ENCODE results near the gene RDH5. TPM values are rescaled to one million over a fixed set of nuclear protein-coding genes. Genes with fewer than 3 reads are reported as not detected.

RDH5 gene, protein sequence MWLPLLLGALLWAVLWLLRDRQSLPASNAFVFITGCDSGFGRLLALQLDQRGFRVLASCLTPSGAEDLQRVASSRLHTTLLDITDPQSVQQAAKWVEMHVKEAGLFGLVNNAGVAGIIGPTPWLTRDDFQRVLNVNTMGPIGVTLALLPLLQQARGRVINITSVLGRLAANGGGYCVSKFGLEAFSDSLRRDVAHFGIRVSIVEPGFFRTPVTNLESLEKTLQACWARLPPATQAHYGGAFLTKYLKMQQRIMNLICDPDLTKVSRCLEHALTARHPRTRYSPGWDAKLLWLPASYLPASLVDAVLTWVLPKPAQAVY
- 2.5 TPM for polyA plus RNA-seq (2013, experiment 1 of 2)
- polyA plus RNA-seq (2013, experiment 2 of 2), result 2.0 TPM

DNA sequence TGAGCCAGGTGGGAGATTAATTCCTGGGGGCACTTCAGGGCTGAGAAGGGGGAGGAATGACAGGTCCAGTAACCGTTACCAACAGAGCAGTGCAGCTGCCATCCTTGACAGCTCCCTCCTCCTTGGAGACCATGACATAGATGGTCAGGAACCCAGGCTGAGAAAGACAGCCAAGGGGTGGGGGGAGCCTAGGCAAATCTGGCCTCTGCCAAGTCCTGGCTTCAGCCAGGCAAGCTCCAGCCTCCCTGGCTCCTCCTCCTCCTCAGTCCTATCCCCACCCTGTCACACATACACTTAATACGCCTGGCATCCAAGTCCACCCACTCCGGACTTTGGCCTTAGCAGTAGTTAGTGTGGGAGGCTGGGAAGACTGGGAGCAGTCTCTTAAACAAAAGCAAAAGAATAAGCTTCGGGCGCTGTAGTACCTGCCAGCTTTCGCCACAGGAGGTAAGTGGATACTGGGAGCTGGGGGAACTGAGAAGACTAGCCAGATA is at the start of gene RDH5:
Gene RDH5, plus strand, starts transcription at position 323 of the 494 bp plus-strand sequence. CDS start 792 bp downstream, outside the sequence.
- Histone ChIP-seq H4K8ac (ENCODE audit: low read depth, low read length) (no peak within 1 kb of the TSS), H3K36me3 (ENCODE audit: control insufficient read depth, insufficient read depth, low read length) (peaks cover 5% of the 10 kb centered on the region), H3K4ac (ENCODE audit: low read depth, low read length) (no peak within 1 kb of the TSS), H3K4me3 (ENCODE audit: low read length) (no peak within 1 kb of the TSS), H3K18ac (ENCODE audit: low read length) (no peak within 1 kb of the TSS), H3K23ac (ENCODE audit: low read length) (no peak within 1 kb of the TSS), H3K56ac (ENCODE audit: low read length) (no peak within 1 kb of the TSS), H3K9ac (ENCODE audit: low read length) (no peak within 1 kb of the TSS), H4K5ac (ENCODE audit: low read length) (no peak within 1 kb of the TSS), H3K4me1 (ENCODE audit: control insufficient read depth, low read depth, low read length) (peaks cover 17% of the 10 kb centered on the region), H3K79me1 (ENCODE audit: low read length) (no peaks in the 10 kb centered on the region), H2BK15ac (replicated peaks; ENCODE audit: low read depth) (no peak within 1 kb of the TSS), H2AK5ac (ENCODE audit: low read length) (no peak within 1 kb of the TSS), H3K27me3 (ENCODE audit: insufficient read depth, low read length, poor library complexity) (no peaks in the 10 kb centered on the region), H2BK5ac (ENCODE audit: low read length) (no peak within 1 kb of the TSS), H3K79me2 (ENCODE audit: control insufficient read depth, insufficient read depth, low read length) (no peaks in the 10 kb centered on the region), H2BK120ac (ENCODE audit: low read depth, low read length) (no peak within 1 kb of the TSS), H3K27ac (ENCODE audit: low read depth, low read length) (no peak within 1 kb of the TSS), H3K4me2 (ENCODE audit: low read length) (no peak within 1 kb of the TSS)
- no peak for DNase-seq
- WGBS (ENCODE audit: extremely low coverage, insufficient coverage, low lambda C conversion rate), result no CpG with 5 or more reads among the region's 6 CpGs

- Histone ChIP-seq H2BK5ac (ENCODE audit: low read length) (no peak overlapping the region), H3K4me2 (ENCODE audit: low read length) (no peak overlapping the region), H3K56ac (ENCODE audit: low read length) (no peak overlapping the region), H3K27me3 (ENCODE audit: insufficient read depth, low read length, poor library complexity) (no peaks in the 10 kb centered on the region), H4K8ac (ENCODE audit: low read depth, low read length) (no peak overlapping the region), H3K79me2 (ENCODE audit: control insufficient read depth, insufficient read depth, low read length) (no peaks in the 10 kb centered on the region), H3K18ac (ENCODE audit: low read length) (no peak overlapping the region), H3K4me3 (ENCODE audit: low read length) (no peak overlapping the region), H3K27ac (ENCODE audit: low read depth, low read length) (no peak overlapping the region), H2BK15ac (replicated peaks; ENCODE audit: low read depth) (no peak overlapping the region), H3K79me1 (ENCODE audit: low read length) (no peaks in the 10 kb centered on the region), H3K36me3 (ENCODE audit: control insufficient read depth, insufficient read depth, low read length) (no peaks in the 10 kb centered on the region), H2BK120ac (ENCODE audit: low read depth, low read length) (no peak overlapping the region), H3K4ac (ENCODE audit: low read depth, low read length) (no peak overlapping the region), H4K5ac (ENCODE audit: low read length) (no peak overlapping the region), H3K23ac (ENCODE audit: low read length) (no peak overlapping the region), H3K9ac (ENCODE audit: low read length) (no peak overlapping the region), H2AK5ac (ENCODE audit: low read length) (no peak overlapping the region), H3K4me1 (ENCODE audit: control insufficient read depth, low read depth, low read length) (no peaks in the 10 kb centered on the region)
- no CpG with 5 or more reads among the region's 4 CpGs for WGBS (ENCODE audit: extremely low coverage, insufficient coverage, low lambda C conversion rate)
- DNase-seq, result no peak
These were observed 48.4 kb upstream of the RDH5 start for GRCh38 chr12:55671746-55672145.

GRCh38 chr12:55673638-55674037 is 46.6 kb upstream of the RDH5 start:
- Histone ChIP-seq H3K4me2 (ENCODE audit: low read length) (no peak overlapping the region), H2BK120ac (ENCODE audit: low read depth, low read length) (no peak overlapping the region), H2AK5ac (ENCODE audit: low read length) (no peak overlapping the region), H3K4me3 (ENCODE audit: low read length) (no peak overlapping the region), H4K8ac (ENCODE audit: low read depth, low read length) (no peak overlapping the region), H3K79me1 (ENCODE audit: low read length) (no peaks in the 10 kb centered on the region), H3K27me3 (ENCODE audit: insufficient read depth, low read length, poor library complexity) (no peaks in the 10 kb centered on the region), H2BK15ac (replicated peaks; ENCODE audit: low read depth) (no peak overlapping the region), H3K27ac (ENCODE audit: low read depth, low read length) (no peak overlapping the region), H3K79me2 (ENCODE audit: control insufficient read depth, insufficient read depth, low read length) (no peaks in the 10 kb centered on the region), H3K36me3 (ENCODE audit: control insufficient read depth, insufficient read depth, low read length) (no peaks in the 10 kb centered on the region), H3K23ac (ENCODE audit: low read length) (no peak overlapping the region), H4K5ac (ENCODE audit: low read length) (no peak overlapping the region), H3K4me1 (ENCODE audit: control insufficient read depth, low read depth, low read length) (no peaks in the 10 kb centered on the region), H3K18ac (ENCODE audit: low read length) (no peak overlapping the region), H3K56ac (ENCODE audit: low read length) (no peak overlapping the region), H2BK5ac (ENCODE audit: low read length) (no peak overlapping the region), H3K4ac (ENCODE audit: low read depth, low read length) (no peak overlapping the region), H3K9ac (ENCODE audit: low read length) (no peak overlapping the region)
- no peak for DNase-seq

- Histone ChIP-seq H2BK15ac (replicated peaks; ENCODE audit: low read depth) (no peak overlapping the region), H3K4me1 (ENCODE audit: control insufficient read depth, low read depth, low read length) (no peaks in the 10 kb centered on the region), H2BK120ac (ENCODE audit: low read depth, low read length) (no peak overlapping the region), H3K4ac (ENCODE audit: low read depth, low read length) (peak overlapping the region; percentile 31), H2BK5ac (ENCODE audit: low read length) (no peak overlapping the region), H3K56ac (ENCODE audit: low read length) (no peak overlapping the region), H4K5ac (ENCODE audit: low read length) (no peak overlapping the region), H4K8ac (ENCODE audit: low read depth, low read length) (no peak overlapping the region), H3K36me3 (ENCODE audit: control insufficient read depth, insufficient read depth, low read length) (no peaks in the 10 kb centered on the region), H3K9ac (ENCODE audit: low read length) (no peak overlapping the region), H3K18ac (ENCODE audit: low read length) (no peak overlapping the region), H3K4me2 (ENCODE audit: low read length) (no peak overlapping the region), H3K27ac (ENCODE audit: low read depth, low read length) (no peak overlapping the region), H3K79me2 (ENCODE audit: control insufficient read depth, insufficient read depth, low read length) (no peaks in the 10 kb centered on the region), H3K23ac (ENCODE audit: low read length) (no peak overlapping the region), H2AK5ac (ENCODE audit: low read length) (no peak overlapping the region), H3K79me1 (ENCODE audit: low read length) (no peaks in the 10 kb centered on the region), H3K27me3 (ENCODE audit: insufficient read depth, low read length, poor library complexity) (no peaks in the 10 kb centered on the region), H3K4me3 (ENCODE audit: low read length) (no peak overlapping the region)
- no CpG with 5 or more reads among the region's 8 CpGs for WGBS (ENCODE audit: extremely low coverage, insufficient coverage, low lambda C conversion rate)
- DNase-seq, result no peak
These were observed 44.5 kb upstream of the RDH5 start for GRCh38 chr12:55675666-55676065.

GRCh38 chr12:55676707-55677106 is 43.5 kb upstream of the RDH5 start:
- Histone ChIP-seq H3K23ac (ENCODE audit: low read length) (no peak overlapping the region), H3K4me1 (ENCODE audit: control insufficient read depth, low read depth, low read length) (no peaks in the 10 kb centered on the region), H2BK5ac (ENCODE audit: low read length) (no peak overlapping the region), H3K4me3 (ENCODE audit: low read length) (no peak overlapping the region), H2BK120ac (ENCODE audit: low read depth, low read length) (no peak overlapping the region), H2BK15ac (replicated peaks; ENCODE audit: low read depth) (no peak overlapping the region), H3K9ac (ENCODE audit: low read length) (no peak overlapping the region), H3K27ac (ENCODE audit: low read depth, low read length) (no peak overlapping the region), H3K4ac (ENCODE audit: low read depth, low read length) (no peak overlapping the region), H3K79me2 (ENCODE audit: control insufficient read depth, insufficient read depth, low read length) (no peaks in the 10 kb centered on the region), H4K8ac (ENCODE audit: low read depth, low read length) (no peak overlapping the region), H3K56ac (ENCODE audit: low read length) (no peak overlapping the region), H3K18ac (ENCODE audit: low read length) (no peak overlapping the region), H3K79me1 (ENCODE audit: low read length) (no peaks in the 10 kb centered on the region), H3K27me3 (ENCODE audit: insufficient read depth, low read length, poor library complexity) (no peaks in the 10 kb centered on the region), H3K36me3 (ENCODE audit: control insufficient read depth, insufficient read depth, low read length) (no peaks in the 10 kb centered on the region), H3K4me2 (ENCODE audit: low read length) (no peak overlapping the region), H4K5ac (ENCODE audit: low read length) (no peak overlapping the region), H2AK5ac (ENCODE audit: low read length) (no peak overlapping the region)
- WGBS (ENCODE audit: extremely low coverage, insufficient coverage, low lambda C conversion rate), result 100% methylated on average over 1 of the region's 6 CpGs
- no peak for DNase-seq

DNA sequence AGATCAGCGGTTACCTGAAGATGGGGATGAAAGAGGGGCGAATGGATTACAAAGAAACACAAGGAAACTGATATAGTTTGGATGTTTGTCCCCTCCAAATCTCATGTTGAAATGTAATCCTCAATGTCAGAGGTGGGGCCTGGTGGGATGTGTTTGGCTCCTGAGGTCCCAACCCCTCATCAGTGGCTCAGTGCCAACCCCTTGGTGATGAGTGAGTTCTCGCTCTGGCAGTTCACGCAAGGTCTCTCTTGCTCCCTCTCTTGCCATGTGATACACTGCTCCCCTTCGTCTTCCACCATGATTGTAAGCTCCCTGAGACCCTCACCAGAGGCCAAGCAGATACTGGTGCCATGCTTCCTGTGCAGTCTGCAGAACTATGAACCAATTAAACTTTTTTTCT is 40.5 kb upstream of the RDH5 start:
- no peak overlapping the region for H3K4me2 ChIP-seq (ENCODE audit: low read length)
- H3K36me3 ChIP-seq (ENCODE audit: control insufficient read depth, insufficient read depth, low read length), result no peaks in the 10 kb centered on the region
- DNase-seq, result no peak
- no peak overlapping the region for H2BK15ac ChIP-seq (replicated peaks; ENCODE audit: low read depth)
- no peak overlapping the region for H4K8ac ChIP-seq (ENCODE audit: low read depth, low read length)
- H4K5ac ChIP-seq (ENCODE audit: low read length), result no peak overlapping the region
- no peak overlapping the region for H3K9ac ChIP-seq (ENCODE audit: low read length)
- no peak overlapping the region for H3K27ac ChIP-seq (ENCODE audit: low read depth, low read length)
- no peaks in the 10 kb centered on the region for H3K79me2 ChIP-seq (ENCODE audit: control insufficient read depth, insufficient read depth, low read length)
- H3K27me3 ChIP-seq (ENCODE audit: insufficient read depth, low read length, poor library complexity), result no peaks in the 10 kb centered on the region
- H2AK5ac ChIP-seq (ENCODE audit: low read length), result no peak overlapping the region
- WGBS (ENCODE audit: extremely low coverage, insufficient coverage, low lambda C conversion rate), result no CpG with 5 or more reads among the region's 5 CpGs
- no peak overlapping the region for H3K56ac ChIP-seq (ENCODE audit: low read length)
- no peak overlapping the region for H2BK120ac ChIP-seq (ENCODE audit: low read depth, low read length)
- no peaks in the 10 kb centered on the region for H3K79me1 ChIP-seq (ENCODE audit: low read length)
- H3K4me3 ChIP-seq (ENCODE audit: low read length), result no peak overlapping the region
- H3K18ac ChIP-seq (ENCODE audit: low read length), result no peak overlapping the region
- no peak overlapping the region for H2BK5ac ChIP-seq (ENCODE audit: low read length)
- no peak overlapping the region for H3K23ac ChIP-seq (ENCODE audit: low read length)
- H3K4me1 ChIP-seq (ENCODE audit: control insufficient read depth, low read depth, low read length), result no peaks in the 10 kb centered on the region
- H3K4ac ChIP-seq (ENCODE audit: low read depth, low read length), result no peak overlapping the region

All from mesendoderm (in vitro differentiated cells).